Activated CD4-positive, alpha-beta T cell treated with anti-CD3 and anti-CD28 coated beads for 1 hour (primary cell): Measurements from ENCODE around the gene SYNPO2L.

ENCODE experiments used
- DNase-seq: peaks from one replicate; pipeline ENCODE4 v3.0.0-alpha.2; 2020

SYNPO2L gene

GRCh38 chr10:73614720-73615119, 41.1 kb downstream of the SYNPO2L start:
- no peak for DNase-seq

- DNase-seq = no peak
Measured at GRCh38 chr10:73609116-73609515, 46.7 kb downstream of the SYNPO2L start.

- DNase-seq = no peak
Measured at GRCh38 chr10:73601486-73601921, 54.3 kb downstream of the SYNPO2L start.

- DNase-seq = no peak
Measured at GRCh38 chr10:73597346-73597745, 58.5 kb downstream of the SYNPO2L start.
